Upper lobe of left lung (tissue), 6 donors: ENCODE measurements around the gene CUL2. TPM values are rescaled to one million over a fixed set of nuclear protein-coding genes. Genes with fewer than 3 reads are reported as not detected.

Experiments
- small RNA-seq, 4 donors: library from RNA; depleted of rRNA; stranded (forward); fragments of <200 nt; gene quantifications; one replicate each; pipeline ENCODE3, GENCODE V24; 2016
- total RNA-seq, 6 donors: library from RNA; depleted of rRNA in 4 of 6; stranded (reverse); fragments of >200 nt in 4 of 6; gene quantifications; one replicate each; pipeline versions ENCODE4 v1.1.0 to v1.2.1, GENCODE V29; 2016 to 2021
- donor health status: DM: no; HTN: no; CAD: no; lungs with moderate emphysema.
- donor health status: DM: no; HTN: yes; CAD: no; lungs with severe emphysema.

The CUL2 gene
- total RNA-seq, 6 donors from 2014 or later: 11.8 to 30.7 (median 19.7) TPM

Small RNA genes lying within 50 kb of the gene (small RNA-seq; reads per million reads assigned to genes)
- gene MIR3611 (0 to 0.06 (median 0) reads per million in 4 donors), gene RNU7-77P (0 reads per million in 4 donors)

Other genes with a start within 250 kb of the CUL2 start
- gene CREM, start 36.5 kb upstream of the CUL2 start, total RNA-seq: 10 to 100 TPM in 5 of 6 donors, 1 to 10 TPM in 1; 5.4 to 35.7 (median 23.1) TPM
- 10 to 100 TPM; 22.0 to 80.8 (median 52.5) TPM for gene CCNY, start 246.2 kb upstream of the CUL2 start, total RNA-seq